Liver (tissue), 9 donors: ENCODE results near the gene DHRS2. TPM values are rescaled to one million over a fixed set of nuclear protein-coding genes. Genes with fewer than 3 reads are reported as not detected.

Experiments used
- DNase-seq: peaks from one replicate; pipeline ENCODE4 v3.0.0-alpha.2; 2017; ENCODE audit warnings: low spot score
- H3K27ac ChIP-seq, 2 donors: one replicate each; pipeline ENCODE4 v1.7.0; 2013; ENCODE audit warnings: inconsistent platforms in 2 of 2, low read length in 2 of 2, control low read depth in 1 of 2, low read depth in 1 of 2, mild to moderate bottlenecking in 1 of 2
- H3K27me3 ChIP-seq, 4 donors: one replicate each; pipeline versions ENCODE4 v1.6.1 to v1.7.0; 2013; ENCODE audit warnings: low read length in 3 of 4, inconsistent platforms in 1 of 4, mild to moderate bottlenecking in 1 of 4, moderate library complexity in 1 of 4; ENCODE audit not compliant: control insufficient read depth in 4 of 4, insufficient read depth in 4 of 4
- H3K36me3 ChIP-seq, 4 donors: one replicate each; pipeline versions ENCODE4 v1.6.1 to v1.7.0; 2013; ENCODE audit warnings: low read length in 3 of 4, mild to moderate bottlenecking in 3 of 4, low read depth in 1 of 4, moderate library complexity in 1 of 4; ENCODE audit not compliant: control insufficient read depth in 4 of 4, insufficient read depth in 3 of 4
- H3K4me1 ChIP-seq, 4 donors: one replicate each; pipeline versions ENCODE4 v1.6.1 to v1.7.0; 2013; ENCODE audit warnings: low read length in 3 of 4, mild to moderate bottlenecking in 3 of 4, moderate library complexity in 1 of 4; ENCODE audit not compliant: control insufficient read depth in 4 of 4, insufficient read depth in 4 of 4
- H3K4me3 ChIP-seq, 3 donors: one replicate each; pipeline versions ENCODE4 v1.6.1 to v1.7.0; 2013; ENCODE audit warnings: low read length in 3 of 3, control low read depth in 1 of 3, low read depth in 1 of 3, mild to moderate bottlenecking in 1 of 3
- H3K9ac ChIP-seq, 2 donors: one replicate each; pipeline ENCODE4 v1.7.0; 2013; ENCODE audit warnings: low read length in 2 of 2, mild to moderate bottlenecking in 2 of 2, moderate library complexity in 2 of 2, control low read depth in 1 of 2, low read depth in 1 of 2
- H3K9me3 ChIP-seq, 4 donors: one replicate each; pipeline versions ENCODE4 v1.6.1 to v1.7.0; 2013; ENCODE audit warnings: low read length in 3 of 4; ENCODE audit not compliant: control insufficient read depth in 4 of 4
- ATF3 ChIP-seq: IDR thresholded peaks from 2 replicates; pipeline ENCODE4 v1.6.1; 2016; ENCODE audit warnings: antibody characterized with exemption
- CTCF ChIP-seq: fragments of 150-350 bp; IDR thresholded peaks from 2 replicates; pipeline ENCODE4 v1.5.1; 2017; ENCODE audit warnings: improper control_type of control experiment, low read depth, low read length; ENCODE audit not compliant: missing input control
- EGR1 ChIP-seq, 2 donors: IDR thresholded peaks; 2 replicates each; pipeline ENCODE4 v1.6.1; 2016 to 2018; ENCODE audit warnings: antibody characterized with exemption in 2 of 2, low read depth in 2 of 2
- FOXA1 ChIP-seq: IDR thresholded peaks from 2 replicates; pipeline ENCODE4 v1.6.1; 2016; ENCODE audit warnings: antibody characterized with exemption
- FOXA2 ChIP-seq: IDR thresholded peaks from 2 replicates; pipeline ENCODE4 v1.6.1; 2016; ENCODE audit warnings: antibody characterized with exemption
- GABPA ChIP-seq, 2 donors: IDR thresholded peaks in 1 of 2; conservative IDR thresholded peaks in 1 of 2; 2 replicates each; pipeline ENCODE4 v1.6.1; 2016; ENCODE audit warnings: antibody characterized with exemption in 2 of 2, mild to moderate bottlenecking in 1 of 2, moderate library complexity in 1 of 2
- HNF4G ChIP-seq: IDR thresholded peaks from 2 replicates; pipeline ENCODE4 v1.6.1; 2016; ENCODE audit warnings: antibody characterized with exemption
- JUND ChIP-seq, 2 donors: IDR thresholded peaks; 2 replicates each; pipeline ENCODE4 v1.6.1; 2016; ENCODE audit warnings: antibody characterized with exemption in 2 of 2
- NR2F2 ChIP-seq: IDR thresholded peaks from 2 replicates; pipeline ENCODE4 v1.6.1; 2016; ENCODE audit warnings: antibody characterized with exemption
- RAD21 ChIP-seq, 2 donors: IDR thresholded peaks; 2 replicates each; pipeline ENCODE4 v1.6.1; 2016; ENCODE audit warnings: antibody characterized with exemption in 2 of 2, mild to moderate bottlenecking in 2 of 2
- RXRA ChIP-seq, 2 donors: IDR thresholded peaks; 2 replicates each; pipeline ENCODE4 v1.6.1; 2017 to 2018; ENCODE audit warnings: antibody characterized with exemption in 2 of 2, mild to moderate bottlenecking in 1 of 2
- SP1 ChIP-seq: IDR thresholded peaks from 2 replicates; pipeline ENCODE4 v1.6.1; 2018; ENCODE audit warnings: antibody characterized with exemption, mild to moderate bottlenecking
- TAF1 ChIP-seq: conservative IDR thresholded peaks from 2 replicates; pipeline ENCODE4 v1.6.1; 2016; ENCODE audit warnings: antibody characterized with exemption, mild to moderate bottlenecking
- YY1 ChIP-seq: IDR thresholded peaks from 2 replicates; pipeline ENCODE4 v1.6.1; 2016; ENCODE audit warnings: antibody characterized with exemption, mild to moderate bottlenecking
- ZBTB33 ChIP-seq: IDR thresholded peaks from 2 replicates; pipeline ENCODE4 v1.6.1; 2016; ENCODE audit warnings: antibody characterized with exemption
- WGBS: extraction: QIAGEN DNeasy Blood & Tissue Kit; methylation state at CpG from one replicate; pipeline ENCODE4 v1.1.7; 2013; 5-methylcytosine and 5-hydroxymethylcytosine counted together
- polyA plus RNA-seq, 2 donors: library from polyadenylated mRNA; stranded (reverse) in 1 of 2; unstranded in 1 of 2; fragments of 200-250 nt in 1 of 2; fragments of >200 nt in 1 of 2; fragmentation: Nextera tagmentation in 1 of 2; extraction: Ambion mirVana in 1 of 2; gene quantifications; one replicate each; pipeline versions ENCODE4 v1.2.1 to v1.2.3, GENCODE V29; 2013 to 2015
- total RNA-seq, 2 donors: library from RNA; depleted of rRNA; stranded (reverse); fragments of >200 nt; gene quantifications; one replicate each; pipeline ENCODE4 v1.2.3, GENCODE V29; 2014
- TF ChIP-seq, protein P1 (sequence below): IDR thresholded peaks from 2 replicates; pipeline ENCODE4 v1.6.1; 2016; ENCODE audit warnings: antibody characterized with exemption, mild to moderate bottlenecking
- TF ChIP-seq, protein P2 (sequence below): IDR thresholded peaks from 2 replicates; pipeline ENCODE4 v1.6.1; 2016; ENCODE audit warnings: antibody characterized with exemption
- donor health status: healthy.
- donor health status: healthy.
- donor health status: healthy.
- donor health status: healthy.
- donor health status: healthy.

Gene DHRS2
- total and polyA plus RNA-seq, 4 donors: 0.33 to 1.0 (median 0.62) TPM

DNA sequence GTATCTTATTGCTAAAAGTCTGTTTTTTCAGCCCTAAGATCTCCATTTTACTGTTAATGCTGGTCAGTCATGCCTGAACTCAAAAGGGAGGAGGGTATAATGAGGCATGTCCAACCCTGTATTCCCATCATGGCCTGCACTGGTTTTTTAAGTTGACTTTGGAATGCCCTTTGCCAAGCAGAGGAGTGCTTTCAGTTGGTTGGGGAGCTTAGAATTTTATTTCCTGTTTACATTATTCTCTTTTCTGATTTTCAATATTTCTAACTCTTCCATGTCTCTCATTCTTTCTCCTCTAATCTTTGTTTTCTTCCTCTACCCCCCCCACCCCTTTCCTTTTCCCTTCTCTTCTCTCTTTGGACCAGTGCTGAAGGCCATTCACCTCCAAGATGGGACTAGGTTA is 4.9 kb upstream of the DHRS2 start (continued):
- TF ChIP-seq ZBTB33: no peak
- no peak for TF ChIP-seq NR2F2
- TF ChIP-seq ATF3: no peak

DNA sequence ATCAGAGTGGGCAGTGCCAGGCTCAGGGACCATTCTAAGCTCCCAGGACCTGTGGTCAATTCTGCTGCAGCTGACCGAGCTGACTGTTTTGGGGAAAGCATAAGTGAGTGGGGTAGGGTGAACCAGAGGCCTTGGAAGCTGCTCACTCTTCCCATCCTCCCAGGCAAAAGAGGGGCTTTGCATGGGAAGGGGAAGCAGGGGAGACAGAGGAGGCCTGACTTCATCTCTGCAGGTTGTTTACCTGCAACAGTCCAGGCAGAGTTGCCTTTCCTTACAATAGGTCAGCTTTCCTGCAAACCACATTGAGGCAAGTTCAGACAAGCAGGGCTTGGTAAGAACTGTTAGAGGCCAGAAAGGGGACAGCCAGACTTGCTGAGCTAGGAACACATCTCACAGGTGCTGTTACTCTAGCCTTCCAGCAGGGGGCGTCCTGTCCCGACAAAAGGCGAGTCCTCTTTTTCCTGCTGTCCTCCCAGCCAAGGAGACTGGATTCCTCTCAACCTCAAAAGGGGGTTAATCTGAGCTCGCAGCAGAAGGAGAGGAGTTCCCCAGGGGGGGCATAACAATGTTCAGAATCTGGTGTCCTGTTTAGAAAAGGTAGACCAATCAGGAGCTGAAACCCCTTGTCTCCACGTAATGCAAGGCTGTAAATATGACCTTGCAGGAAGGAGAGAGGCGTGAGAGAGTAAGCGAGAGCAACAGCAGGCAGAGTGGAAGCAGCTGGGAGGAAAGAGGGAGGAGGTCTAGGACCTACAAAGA is 4.3 kb upstream of the DHRS2 start:
- no peaks in the 10 kb centered on the region for H3K27me3 ChIP-seq
- no peaks in the 10 kb centered on the region for H3K9me3 ChIP-seq
- H3K27ac ChIP-seq: no peak overlapping the region
- peak overlapping the region in 1 of 2 donors; percentile 42 for H3K9ac ChIP-seq
- peaks cover 0 to 8% (median 3%) of the 10 kb centered on the region in 4 donors for H3K4me1 ChIP-seq
- WGBS: 18% methylated on average over 8 of the region's 8 CpGs
- H3K4me3 ChIP-seq: no peak overlapping the region
- H3K36me3 ChIP-seq: no peaks in the 10 kb centered on the region
- TF ChIP-seq RXRA (IDR thresholded peaks at IDR 0.05) (peak in 1 of 2 donors; percentile 27), ATF3 (no peak), CTCF (peak; percentile 92), RAD21 (IDR thresholded peaks at IDR 0.05) (peak; percentile 89 to 98)
- DNase-seq: peak; percentile 77

DNA sequence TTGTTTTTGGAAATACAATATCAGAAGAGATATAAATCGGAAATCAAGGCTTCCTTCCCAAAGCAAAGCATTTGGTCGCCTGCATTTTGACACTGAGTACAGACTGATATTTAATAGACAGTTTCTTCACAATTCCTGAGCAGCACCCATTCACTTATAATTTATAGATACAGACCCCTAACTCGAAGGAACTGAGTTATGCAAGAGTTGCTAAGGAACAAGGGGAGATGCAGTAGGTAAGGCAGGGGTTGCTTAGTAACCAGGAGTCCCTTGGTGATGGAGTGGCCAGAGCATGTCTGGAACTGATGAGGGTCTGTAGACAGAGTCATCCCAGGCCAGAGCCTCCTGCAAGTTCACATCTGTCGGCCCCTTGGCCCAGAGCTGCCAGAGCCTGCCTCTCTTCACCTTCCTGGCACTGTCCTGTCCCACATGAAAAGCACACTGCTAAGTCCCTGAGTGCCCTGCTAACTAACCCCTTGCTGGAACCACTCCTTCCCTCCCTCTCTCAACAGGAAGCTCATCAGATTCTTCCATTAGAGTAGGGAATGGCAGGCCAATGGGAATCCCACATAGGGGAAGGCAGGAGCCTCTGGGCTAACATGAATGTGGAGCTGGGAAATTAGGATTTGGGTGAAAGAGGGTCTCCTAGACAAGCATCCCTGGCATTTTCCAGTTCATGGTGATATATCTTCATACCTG is 3.6 kb upstream of the DHRS2 start:
- H3K27me3 ChIP-seq: no peaks in the 10 kb centered on the region
- H3K9me3 ChIP-seq: no peaks in the 10 kb centered on the region
- H3K27ac ChIP-seq: no peak overlapping the region
- H3K9ac ChIP-seq: no peak overlapping the region
- H3K4me1 ChIP-seq: peaks cover 0 to 8% (median 3%) of the 10 kb centered on the region in 4 donors
- no peak for DNase-seq
- no peaks in the 10 kb centered on the region for H3K36me3 ChIP-seq
- no peak overlapping the region for H3K4me3 ChIP-seq
- WGBS: 63% methylated on average over 4 of the region's 4 CpGs
- TF ChIP-seq EGR1 (IDR thresholded peaks at IDR 0.05; ENCODE audit: low read depth in 2 of 2) (no peak), ATF3 (no peak), CTCF (no peak), HNF4G (no peak), NR2F2 (no peak), RXRA (IDR thresholded peaks at IDR 0.05) (no peak), SP1 (no peak), FOXA2 (no peak), FOXA1 (no peak), RAD21 (IDR thresholded peaks at IDR 0.05) (no peak), YY1 (no peak), TAF1 (no peak), JUND (IDR thresholded peaks at IDR 0.05) (no peak), GABPA (IDR thresholded peaks at IDR 0.05 in 1 of 2, conservative IDR thresholded peaks at IDR 0.05 in 1 of 2) (no peak)
- TF ChIP-seq, protein P1, sequence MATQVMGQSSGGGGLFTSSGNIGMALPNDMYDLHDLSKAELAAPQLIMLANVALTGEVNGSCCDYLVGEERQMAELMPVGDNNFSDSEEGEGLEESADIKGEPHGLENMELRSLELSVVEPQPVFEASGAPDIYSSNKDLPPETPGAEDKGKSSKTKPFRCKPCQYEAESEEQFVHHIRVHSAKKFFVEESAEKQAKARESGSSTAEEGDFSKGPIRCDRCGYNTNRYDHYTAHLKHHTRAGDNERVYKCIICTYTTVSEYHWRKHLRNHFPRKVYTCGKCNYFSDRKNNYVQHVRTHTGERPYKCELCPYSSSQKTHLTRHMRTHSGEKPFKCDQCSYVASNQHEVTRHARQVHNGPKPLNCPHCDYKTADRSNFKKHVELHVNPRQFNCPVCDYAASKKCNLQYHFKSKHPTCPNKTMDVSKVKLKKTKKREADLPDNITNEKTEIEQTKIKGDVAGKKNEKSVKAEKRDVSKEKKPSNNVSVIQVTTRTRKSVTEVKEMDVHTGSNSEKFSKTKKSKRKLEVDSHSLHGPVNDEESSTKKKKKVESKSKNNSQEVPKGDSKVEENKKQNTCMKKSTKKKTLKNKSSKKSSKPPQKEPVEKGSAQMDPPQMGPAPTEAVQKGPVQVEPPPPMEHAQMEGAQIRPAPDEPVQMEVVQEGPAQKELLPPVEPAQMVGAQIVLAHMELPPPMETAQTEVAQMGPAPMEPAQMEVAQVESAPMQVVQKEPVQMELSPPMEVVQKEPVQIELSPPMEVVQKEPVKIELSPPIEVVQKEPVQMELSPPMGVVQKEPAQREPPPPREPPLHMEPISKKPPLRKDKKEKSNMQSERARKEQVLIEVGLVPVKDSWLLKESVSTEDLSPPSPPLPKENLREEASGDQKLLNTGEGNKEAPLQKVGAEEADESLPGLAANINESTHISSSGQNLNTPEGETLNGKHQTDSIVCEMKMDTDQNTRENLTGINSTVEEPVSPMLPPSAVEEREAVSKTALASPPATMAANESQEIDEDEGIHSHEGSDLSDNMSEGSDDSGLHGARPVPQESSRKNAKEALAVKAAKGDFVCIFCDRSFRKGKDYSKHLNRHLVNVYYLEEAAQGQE: no peak
- TF ChIP-seq, protein P2, sequence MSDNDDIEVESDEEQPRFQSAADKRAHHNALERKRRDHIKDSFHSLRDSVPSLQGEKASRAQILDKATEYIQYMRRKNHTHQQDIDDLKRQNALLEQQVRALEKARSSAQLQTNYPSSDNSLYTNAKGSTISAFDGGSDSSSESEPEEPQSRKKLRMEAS: no peak
